ENCODE results near the gene CGGBP1.

CGGBP1 gene

GRCh38 chr3:88057630-88058305, 1.0 kb downstream of the CGGBP1 start:
- H3K4me1 Mint-ChIP-seq (ENCODE audit: low read depth): peaks cover 55% of the 10 kb centered on the region
- peaks cover 57% of the 10 kb centered on the region for H3K36me3 Mint-ChIP-seq (ENCODE audit: low read depth)
- H3K4me3 Mint-ChIP-seq: peak overlapping the region; percentile 96
- H3K27ac Mint-ChIP-seq: peak overlapping the region; percentile 99
- no peaks in the 10 kb centered on the region for H3K9me3 Mint-ChIP-seq
- no peak for DNase-seq
- H3K27me3 Mint-ChIP-seq: no peaks in the 10 kb centered on the region

GRCh38 chr3:88046766-88047165, 12.0 kb downstream of the CGGBP1 start:
- no peaks in the 10 kb centered on the region for H3K9me3 Mint-ChIP-seq
- no peak overlapping the region for H3K4me3 Mint-ChIP-seq
- no peaks in the 10 kb centered on the region for H3K36me3 Mint-ChIP-seq (ENCODE audit: low read depth)
- DNase-seq: no peak
- H3K4me1 Mint-ChIP-seq (ENCODE audit: low read depth): peaks cover 13% of the 10 kb centered on the region
- no peaks in the 10 kb centered on the region for H3K27me3 Mint-ChIP-seq
- no peak overlapping the region for H3K27ac Mint-ChIP-seq

- Mint-ChIP-seq H3K27me3 (no peaks in the 10 kb centered on the region), H3K4me1 (ENCODE audit: low read depth) (peaks cover 12% of the 10 kb centered on the region), H3K4me3 (no peak overlapping the region), H3K27ac (no peak overlapping the region), H3K9me3 (no peaks in the 10 kb centered on the region), H3K36me3 (ENCODE audit: low read depth) (no peaks in the 10 kb centered on the region)
- DNase-seq: no peak
These were observed 14.4 kb downstream of the CGGBP1 start for GRCh38 chr3:88044411-88044810.

GRCh38 chr3:88041005-88041404, 17.8 kb downstream of the CGGBP1 start:
- Mint-ChIP-seq H3K27me3 (peaks cover 2% of the 10 kb centered on the region), H3K4me3 (no peak overlapping the region), H3K36me3 (ENCODE audit: low read depth) (no peaks in the 10 kb centered on the region), H3K4me1 (ENCODE audit: low read depth) (peaks cover 6% of the 10 kb centered on the region), H3K9me3 (no peaks in the 10 kb centered on the region), H3K27ac (no peak overlapping the region)
- DNase-seq: no peak

GRCh38 chr3:88040529-88040928, 18.3 kb downstream of the CGGBP1 start:
- no peak for DNase-seq
- Mint-ChIP-seq H3K9me3 (no peaks in the 10 kb centered on the region), H3K4me3 (no peak overlapping the region), H3K27me3 (peaks cover 2% of the 10 kb centered on the region), H3K36me3 (ENCODE audit: low read depth) (no peaks in the 10 kb centered on the region), H3K27ac (no peak overlapping the region), H3K4me1 (ENCODE audit: low read depth) (peaks cover 6% of the 10 kb centered on the region)

GRCh38 chr3:88038566-88038965, 20.2 kb downstream of the CGGBP1 start:
- Mint-ChIP-seq H3K9me3 (no peaks in the 10 kb centered on the region), H3K4me3 (no peak overlapping the region), H3K4me1 (ENCODE audit: low read depth) (peaks cover 8% of the 10 kb centered on the region), H3K27me3 (peaks cover 2% of the 10 kb centered on the region), H3K36me3 (ENCODE audit: low read depth) (no peaks in the 10 kb centered on the region), H3K27ac (no peak overlapping the region)
- DNase-seq: no peak

- H3K4me1 Mint-ChIP-seq (ENCODE audit: low read depth): peaks cover 27% of the 10 kb centered on the region
- H3K27ac Mint-ChIP-seq: no peak overlapping the region
- no peak for DNase-seq
- no peak overlapping the region for H3K4me3 Mint-ChIP-seq
- no peaks in the 10 kb centered on the region for H3K36me3 Mint-ChIP-seq (ENCODE audit: low read depth)
- peaks cover 2% of the 10 kb centered on the region for H3K27me3 Mint-ChIP-seq
- no peaks in the 10 kb centered on the region for H3K9me3 Mint-ChIP-seq
These were observed 22.6 kb downstream of the CGGBP1 start for GRCh38 chr3:88036221-88036620.

- Mint-ChIP-seq H3K27me3 (peaks cover 2% of the 10 kb centered on the region), H3K36me3 (ENCODE audit: low read depth) (no peaks in the 10 kb centered on the region), H3K9me3 (no peaks in the 10 kb centered on the region), H3K27ac (no peak overlapping the region), H3K4me1 (ENCODE audit: low read depth) (peaks cover 33% of the 10 kb centered on the region), H3K4me3 (no peak overlapping the region)
- DNase-seq: no peak
These were observed 24.1 kb downstream of the CGGBP1 start for GRCh38 chr3:88034491-88035275.

GRCh38 chr3:88033808-88034207, 25.0 kb downstream of the CGGBP1 start:
- Mint-ChIP-seq H3K27ac (no peak overlapping the region), H3K36me3 (ENCODE audit: low read depth) (no peaks in the 10 kb centered on the region), H3K9me3 (no peaks in the 10 kb centered on the region), H3K4me3 (no peak overlapping the region), H3K4me1 (ENCODE audit: low read depth) (peaks cover 36% of the 10 kb centered on the region), H3K27me3 (peaks cover 2% of the 10 kb centered on the region)
- no peak for DNase-seq

- DNase-seq: no peak
- Mint-ChIP-seq H3K27ac (no peak overlapping the region), H3K36me3 (ENCODE audit: low read depth) (no peaks in the 10 kb centered on the region), H3K4me3 (no peak overlapping the region), H3K4me1 (ENCODE audit: low read depth) (peaks cover 36% of the 10 kb centered on the region), H3K9me3 (no peaks in the 10 kb centered on the region), H3K27me3 (peaks cover 2% of the 10 kb centered on the region)
These were observed 25.7 kb downstream of the CGGBP1 start for GRCh38 chr3:88033079-88033478.

- Mint-ChIP-seq H3K4me1 (ENCODE audit: low read depth) (peaks cover 36% of the 10 kb centered on the region), H3K4me3 (peak overlapping the region; percentile 78), H3K27ac (peak overlapping the region; percentile 78), H3K36me3 (ENCODE audit: low read depth) (no peaks in the 10 kb centered on the region), H3K27me3 (no peaks in the 10 kb centered on the region), H3K9me3 (no peaks in the 10 kb centered on the region)
- DNase-seq: no peak
These were observed 26.6 kb downstream of the CGGBP1 start for GRCh38 chr3:88032245-88032644.

- no peaks in the 10 kb centered on the region for H3K9me3 Mint-ChIP-seq
- peak overlapping the region; percentile 78 for H3K4me3 Mint-ChIP-seq
- H3K4me1 Mint-ChIP-seq (ENCODE audit: low read depth): peaks cover 36% of the 10 kb centered on the region
- DNase-seq: no peak
- no peaks in the 10 kb centered on the region for H3K36me3 Mint-ChIP-seq (ENCODE audit: low read depth)
- peak overlapping the region; percentile 84 for H3K27ac Mint-ChIP-seq
- no peaks in the 10 kb centered on the region for H3K27me3 Mint-ChIP-seq
These were observed 27.1 kb downstream of the CGGBP1 start for GRCh38 chr3:88031642-88032077.

- H3K4me1 Mint-ChIP-seq (ENCODE audit: low read depth): peaks cover 36% of the 10 kb centered on the region
- no peaks in the 10 kb centered on the region for H3K36me3 Mint-ChIP-seq (ENCODE audit: low read depth)
- no peak for DNase-seq
- peak overlapping the region; percentile 26 for H3K4me3 Mint-ChIP-seq
- H3K9me3 Mint-ChIP-seq: no peaks in the 10 kb centered on the region
- H3K27me3 Mint-ChIP-seq: no peaks in the 10 kb centered on the region
- H3K27ac Mint-ChIP-seq: no peak overlapping the region
These were observed 28.6 kb downstream of the CGGBP1 start for GRCh38 chr3:88030210-88030609.

- Mint-ChIP-seq H3K27ac (no peak overlapping the region), H3K27me3 (no peaks in the 10 kb centered on the region), H3K9me3 (no peaks in the 10 kb centered on the region), H3K4me1 (ENCODE audit: low read depth) (peaks cover 31% of the 10 kb centered on the region), H3K36me3 (ENCODE audit: low read depth) (no peaks in the 10 kb centered on the region), H3K4me3 (no peak overlapping the region)
- DNase-seq: no peak
These were observed 29.9 kb downstream of the CGGBP1 start for GRCh38 chr3:88028876-88029275.

GRCh38 chr3:88025001-88025552, 33.7 kb downstream of the CGGBP1 start:
- Mint-ChIP-seq H3K9me3 (no peaks in the 10 kb centered on the region), H3K36me3 (ENCODE audit: low read depth) (no peaks in the 10 kb centered on the region), H3K4me1 (ENCODE audit: low read depth) (peaks cover 6% of the 10 kb centered on the region), H3K27ac (no peak overlapping the region), H3K27me3 (no peaks in the 10 kb centered on the region), H3K4me3 (no peak overlapping the region)
- no peak for DNase-seq
